ENCODE measurements around the gene STARD8. TPM values are rescaled to one million over a fixed set of nuclear protein-coding genes. Genes with fewer than 3 reads are reported as not detected.

The STARD8 gene
- total RNA-seq, 1 donor = 2.0 TPM

DNA sequence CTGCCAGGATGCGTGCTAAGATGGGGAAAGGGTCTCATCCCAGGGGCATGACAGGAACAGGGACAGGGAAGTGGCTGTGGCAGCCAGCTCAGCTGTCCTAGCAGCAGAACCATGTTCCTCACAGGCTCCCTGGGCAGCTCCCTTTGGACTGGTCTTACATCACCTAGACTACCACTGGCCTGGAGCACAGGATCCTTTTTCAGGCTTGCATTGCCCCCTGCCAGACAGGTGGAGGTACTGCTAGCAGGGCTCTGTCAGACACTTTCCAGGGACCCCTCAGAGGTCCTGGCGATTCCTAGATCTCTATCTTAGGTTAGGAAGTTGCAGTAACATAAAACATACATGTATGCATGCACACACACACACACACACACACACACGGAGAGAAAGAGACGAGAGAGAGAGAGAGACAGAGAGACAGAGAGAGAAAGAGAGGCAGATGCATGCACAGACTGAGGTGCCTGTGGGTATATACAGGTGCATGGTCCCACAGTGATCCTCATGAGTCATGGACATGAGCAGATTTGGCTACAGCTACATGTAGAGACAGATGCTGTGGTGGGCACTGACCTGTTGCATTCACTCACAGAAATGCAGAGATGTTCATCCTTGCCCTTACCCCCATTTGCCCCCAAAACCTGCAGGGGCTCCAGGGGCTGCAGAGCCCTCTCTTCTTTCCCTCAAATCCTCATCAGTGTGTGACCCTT, 63.6 kb downstream of the STARD8 start:
- Histone ChIP-seq H3K27me3 (ENCODE audit: insufficient read depth, low read length) (no peaks in the 10 kb centered on the region), H3K4me3 (ENCODE audit: low read length) (no peak overlapping the region), H3K9me3 (ENCODE audit: low read depth, low read length) (no peaks in the 10 kb centered on the region), H3K4me1 (ENCODE audit: insufficient read depth, low read length) (no peaks in the 10 kb centered on the region)

DNA sequence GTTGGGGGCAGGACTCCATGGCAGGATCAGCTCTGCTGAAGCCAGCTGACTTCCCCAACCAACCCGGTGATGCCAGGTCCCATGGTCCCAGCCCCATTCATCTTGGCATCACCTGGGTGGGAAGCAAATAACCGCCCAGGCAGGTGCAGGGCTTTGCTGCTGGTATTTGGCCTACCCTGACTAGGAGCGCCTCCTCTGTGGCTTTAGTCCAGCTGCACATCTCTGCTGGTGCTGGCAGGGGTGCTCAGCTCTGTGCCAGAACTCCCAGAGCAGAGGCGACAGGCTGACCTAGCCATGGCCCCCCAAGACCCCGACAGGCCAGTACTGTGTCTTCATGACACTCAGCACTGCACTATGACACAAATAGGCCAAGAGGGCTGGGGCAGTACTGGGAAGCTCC, 64.4 kb downstream of the STARD8 start:
- no peaks in the 10 kb centered on the region for H3K9me3 ChIP-seq (ENCODE audit: low read depth, low read length)
- no peaks in the 10 kb centered on the region for H3K27me3 ChIP-seq (ENCODE audit: insufficient read depth, low read length)
- H3K4me3 ChIP-seq (ENCODE audit: low read length) = no peak overlapping the region
- H3K4me1 ChIP-seq (ENCODE audit: insufficient read depth, low read length) = no peaks in the 10 kb centered on the region

DNA sequence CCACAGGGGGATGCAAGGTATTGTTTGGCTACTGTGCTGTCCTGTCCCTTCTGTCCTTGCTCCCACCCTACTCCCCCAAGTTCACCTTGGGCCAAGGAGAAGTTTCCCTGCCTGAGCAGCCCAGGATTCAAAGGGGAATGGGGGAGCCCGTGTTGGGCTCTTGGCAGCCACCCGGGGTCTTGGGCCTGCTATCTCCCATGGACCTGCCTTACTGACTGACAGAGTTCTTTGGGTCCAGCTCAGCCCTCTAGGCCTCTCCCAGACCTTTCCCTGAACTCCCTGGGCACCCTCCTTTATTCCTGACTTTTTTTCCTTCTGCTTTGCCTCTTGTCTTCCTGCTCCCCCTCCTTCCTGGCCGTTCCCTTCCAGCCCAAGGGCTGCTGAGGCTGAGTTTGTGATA, 67.4 kb downstream of the STARD8 start:
- Histone ChIP-seq H3K9me3 (ENCODE audit: low read depth, low read length) (no peaks in the 10 kb centered on the region), H3K27me3 (ENCODE audit: insufficient read depth, low read length) (no peaks in the 10 kb centered on the region), H3K4me3 (ENCODE audit: low read length) (no peak overlapping the region), H3K4me1 (ENCODE audit: insufficient read depth, low read length) (no peaks in the 10 kb centered on the region)

DNA sequence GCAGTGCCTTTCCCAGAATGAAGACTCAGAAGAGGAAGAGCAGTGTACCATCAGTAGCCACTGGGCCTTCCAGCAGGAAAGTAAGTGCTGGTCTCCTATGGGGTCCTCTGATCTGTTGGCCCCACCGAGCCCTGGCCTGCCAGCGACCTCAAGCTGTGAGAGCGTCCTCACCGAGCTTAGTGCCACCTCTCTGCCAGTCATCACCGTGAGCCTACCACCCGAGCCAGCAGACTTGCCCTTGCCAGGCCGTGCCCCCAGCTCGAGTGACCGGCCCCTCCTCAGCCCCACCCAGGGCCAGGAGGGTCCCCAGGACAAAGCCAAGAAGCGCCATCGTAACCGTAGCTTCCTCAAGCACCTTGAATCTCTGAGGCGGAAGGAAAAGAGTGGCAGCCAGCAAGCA, 69.7 kb downstream of the STARD8 start:
- Histone ChIP-seq H3K4me3 (ENCODE audit: low read length) (no peak overlapping the region), H3K9me3 (ENCODE audit: low read depth, low read length) (no peaks in the 10 kb centered on the region), H3K27me3 (ENCODE audit: insufficient read depth, low read length) (no peaks in the 10 kb centered on the region), H3K4me1 (ENCODE audit: insufficient read depth, low read length) (no peaks in the 10 kb centered on the region)

DNA sequence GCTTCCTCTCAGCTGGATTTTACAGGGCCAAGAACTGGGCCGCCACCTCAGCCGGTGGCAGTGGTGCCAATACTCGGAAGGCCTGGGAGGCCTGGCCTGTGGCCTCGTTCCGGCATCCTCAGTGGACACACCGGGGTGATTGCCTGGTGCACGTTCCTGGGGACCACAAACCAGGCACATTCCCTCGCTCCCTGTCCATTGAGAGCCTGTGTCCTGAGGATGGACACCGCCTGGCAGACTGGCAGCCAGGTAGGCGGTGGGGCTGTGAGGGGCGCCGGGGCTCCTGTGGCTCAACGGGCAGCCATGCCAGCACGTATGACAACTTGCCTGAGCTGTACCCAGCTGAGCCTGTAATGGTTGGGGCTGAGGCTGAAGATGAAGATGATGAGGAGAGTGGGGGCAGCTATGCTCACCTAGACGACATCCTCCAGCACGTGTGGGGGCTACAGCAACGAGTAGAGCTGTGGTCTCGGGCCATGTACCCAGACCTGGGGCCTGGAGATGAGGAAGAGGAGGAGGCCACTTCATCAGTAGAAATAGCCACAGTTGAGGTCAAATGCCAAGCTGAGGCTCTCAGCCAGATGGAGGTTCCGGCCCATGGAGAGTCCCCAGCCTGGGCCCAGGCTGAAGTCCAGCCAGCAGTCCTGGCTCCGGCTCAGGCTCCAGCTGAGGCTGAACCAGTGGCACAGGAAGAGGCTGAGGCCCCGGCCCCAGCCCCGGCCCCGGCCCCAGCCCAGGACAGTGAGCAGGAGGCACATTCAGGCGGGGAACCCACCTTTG, 70.4 kb downstream of the STARD8 start:
- Histone ChIP-seq H3K27me3 (ENCODE audit: insufficient read depth, low read length) (no peaks in the 10 kb centered on the region), H3K4me3 (ENCODE audit: low read length) (no peak overlapping the region), H3K9me3 (ENCODE audit: low read depth, low read length) (no peaks in the 10 kb centered on the region), H3K4me1 (ENCODE audit: insufficient read depth, low read length) (no peaks in the 10 kb centered on the region)

DNA sequence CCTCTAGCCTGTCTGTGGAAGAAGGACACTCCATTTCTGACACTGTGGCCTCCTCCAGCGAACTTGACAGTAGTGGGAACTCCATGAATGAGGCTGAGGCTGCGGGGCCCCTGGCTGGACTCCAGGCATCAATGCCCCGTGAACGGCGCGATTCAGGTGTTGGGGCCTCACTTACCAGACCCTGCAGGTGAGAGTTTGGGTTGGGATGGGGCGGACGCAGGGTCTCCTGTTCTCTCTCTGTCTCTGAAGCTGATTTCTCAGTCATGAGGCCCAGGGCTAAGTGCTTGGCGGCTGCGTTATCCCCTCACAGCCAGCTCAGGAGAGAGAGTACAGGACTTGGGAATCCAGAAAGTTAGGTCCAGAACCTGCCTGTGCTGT, 71.0 kb downstream of the STARD8 start:
- H3K4me3 ChIP-seq (ENCODE audit: low read length) = no peak overlapping the region
- H3K4me1 ChIP-seq (ENCODE audit: insufficient read depth, low read length) = no peaks in the 10 kb centered on the region
- H3K9me3 ChIP-seq (ENCODE audit: low read depth, low read length) = no peaks in the 10 kb centered on the region
- no peaks in the 10 kb centered on the region for H3K27me3 ChIP-seq (ENCODE audit: insufficient read depth, low read length)

DNA sequence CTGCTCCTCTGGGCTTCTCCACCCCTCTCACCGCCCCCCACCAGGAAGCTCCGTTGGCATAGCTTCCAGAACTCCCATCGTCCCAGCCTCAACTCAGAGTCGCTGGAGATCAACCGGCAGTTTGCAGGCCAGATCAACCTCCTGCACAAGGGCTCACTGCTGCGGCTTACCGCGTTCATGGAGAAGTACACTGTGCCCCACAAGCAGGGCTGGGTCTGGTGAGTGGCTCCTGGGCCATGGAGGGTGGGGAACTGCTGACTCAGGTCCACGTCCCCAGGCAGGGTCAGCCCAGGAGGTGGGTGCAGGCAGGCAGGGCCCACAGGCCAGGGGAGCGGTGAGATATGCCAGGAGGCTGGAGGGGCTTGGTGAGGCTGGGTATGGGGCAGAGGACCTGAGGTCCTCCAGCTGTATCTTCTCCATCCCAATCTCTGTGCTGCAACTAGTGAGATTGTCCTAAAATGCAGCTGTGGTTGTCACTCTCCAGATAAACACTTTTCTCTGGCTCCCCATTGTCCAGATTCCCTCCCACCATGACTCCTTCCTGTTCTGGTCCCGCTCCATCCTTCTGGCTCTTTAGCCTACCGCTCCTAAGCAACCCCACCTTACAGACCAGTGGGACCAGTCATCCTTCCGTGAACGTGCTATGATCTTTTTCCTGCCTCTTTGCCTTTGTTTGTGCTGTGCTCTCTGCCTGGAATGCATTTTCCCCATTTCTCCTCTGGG, 71.9 kb downstream of the STARD8 start:
- Histone ChIP-seq H3K9me3 (ENCODE audit: low read depth, low read length) (no peaks in the 10 kb centered on the region), H3K27me3 (ENCODE audit: insufficient read depth, low read length) (no peaks in the 10 kb centered on the region)

DNA sequence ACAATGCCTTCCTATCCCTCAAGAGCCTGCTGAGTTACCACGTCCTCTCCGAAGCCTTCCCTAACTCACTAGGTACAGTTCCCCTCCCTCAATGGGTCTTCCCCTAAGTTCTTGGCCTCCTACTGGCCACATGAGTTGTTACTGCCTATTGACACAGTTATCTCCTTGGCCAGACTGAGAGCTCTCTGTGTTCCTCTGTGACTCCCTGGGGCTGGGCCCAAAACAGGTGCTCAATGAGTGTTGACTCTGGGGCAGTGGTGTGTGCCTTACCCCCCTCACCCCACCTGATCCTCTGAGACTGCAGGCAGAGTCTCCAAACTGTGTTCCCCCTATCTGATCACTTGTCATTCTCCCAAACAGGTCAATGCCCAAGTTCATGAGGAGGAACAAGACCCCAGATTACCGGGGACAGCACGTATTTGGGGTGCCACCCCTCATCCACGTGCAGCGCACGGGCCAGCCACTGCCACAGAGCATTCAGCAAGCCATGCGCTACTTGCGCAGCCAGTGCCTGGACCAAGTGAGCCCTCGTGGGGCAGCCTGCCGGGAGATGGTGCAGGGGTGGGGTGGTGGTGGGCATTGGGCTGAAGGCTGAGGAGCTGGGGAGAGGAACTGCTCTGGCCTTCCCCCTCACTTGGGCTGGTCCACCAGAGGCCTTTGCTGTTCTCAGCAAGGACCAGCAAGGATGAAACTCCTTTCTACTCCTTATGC, 72.6 kb downstream of the STARD8 start:
- H3K9me3 ChIP-seq (ENCODE audit: low read depth, low read length) = no peaks in the 10 kb centered on the region
- no peak overlapping the region for H3K4me3 ChIP-seq (ENCODE audit: low read length)
- H3K4me1 ChIP-seq (ENCODE audit: insufficient read depth, low read length) = no peaks in the 10 kb centered on the region
- H3K27me3 ChIP-seq (ENCODE audit: insufficient read depth, low read length) = no peaks in the 10 kb centered on the region

More for the DNA sequence above, 71.9 kb downstream of the STARD8 start:
- no peaks in the 10 kb centered on the region for H3K4me1 ChIP-seq (ENCODE audit: insufficient read depth, low read length)
- H3K4me3 ChIP-seq (ENCODE audit: low read length) = no peak overlapping the region

DNA sequence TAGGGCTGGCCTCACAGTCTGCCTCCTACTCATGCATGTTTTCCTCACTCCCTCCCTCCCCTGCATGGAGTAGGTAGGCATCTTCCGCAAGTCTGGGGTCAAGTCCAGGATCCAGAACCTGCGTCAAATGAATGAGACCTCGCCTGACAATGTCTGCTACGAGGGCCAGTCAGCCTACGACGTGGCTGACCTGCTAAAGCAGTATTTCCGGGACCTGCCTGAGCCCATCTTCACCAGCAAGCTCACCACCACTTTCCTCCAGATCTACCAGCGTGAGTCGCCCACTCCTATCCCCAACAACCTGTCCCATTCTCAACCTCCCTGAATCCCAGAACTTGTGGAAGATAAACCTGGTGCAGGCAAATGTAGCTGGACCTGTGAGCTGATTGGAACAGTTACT, 73.4 kb downstream of the STARD8 start:
- no peaks in the 10 kb centered on the region for H3K4me1 ChIP-seq (ENCODE audit: insufficient read depth, low read length)

DNA sequence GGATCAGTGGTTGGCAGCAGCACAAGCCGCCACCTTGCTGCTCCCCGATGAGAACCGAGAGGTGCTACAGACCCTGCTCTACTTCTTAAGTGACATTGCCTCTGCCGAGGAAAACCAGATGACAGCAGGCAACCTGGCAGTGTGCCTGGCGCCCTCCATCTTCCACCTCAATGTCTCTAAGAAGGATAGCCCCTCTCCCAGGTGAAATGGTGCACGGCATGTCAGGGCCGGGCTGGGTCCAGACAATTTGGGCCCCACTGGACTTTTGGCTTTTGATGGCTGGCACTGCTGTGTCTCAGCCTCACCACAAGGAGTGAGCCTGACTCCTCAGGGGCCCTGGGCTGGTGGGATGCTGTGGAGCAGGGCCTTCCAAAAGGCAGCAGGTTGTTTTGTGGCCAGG, 74.1 kb downstream of the STARD8 start:
- H3K9me3 ChIP-seq (ENCODE audit: low read depth, low read length) = no peaks in the 10 kb centered on the region
- no peak overlapping the region for H3K4me3 ChIP-seq (ENCODE audit: low read length)

More for the DNA sequence above, 73.4 kb downstream of the STARD8 start:
- no peaks in the 10 kb centered on the region for H3K9me3 ChIP-seq (ENCODE audit: low read depth, low read length)
- H3K27me3 ChIP-seq (ENCODE audit: insufficient read depth, low read length) = no peaks in the 10 kb centered on the region
- no peak overlapping the region for H3K4me3 ChIP-seq (ENCODE audit: low read length)

DNA sequence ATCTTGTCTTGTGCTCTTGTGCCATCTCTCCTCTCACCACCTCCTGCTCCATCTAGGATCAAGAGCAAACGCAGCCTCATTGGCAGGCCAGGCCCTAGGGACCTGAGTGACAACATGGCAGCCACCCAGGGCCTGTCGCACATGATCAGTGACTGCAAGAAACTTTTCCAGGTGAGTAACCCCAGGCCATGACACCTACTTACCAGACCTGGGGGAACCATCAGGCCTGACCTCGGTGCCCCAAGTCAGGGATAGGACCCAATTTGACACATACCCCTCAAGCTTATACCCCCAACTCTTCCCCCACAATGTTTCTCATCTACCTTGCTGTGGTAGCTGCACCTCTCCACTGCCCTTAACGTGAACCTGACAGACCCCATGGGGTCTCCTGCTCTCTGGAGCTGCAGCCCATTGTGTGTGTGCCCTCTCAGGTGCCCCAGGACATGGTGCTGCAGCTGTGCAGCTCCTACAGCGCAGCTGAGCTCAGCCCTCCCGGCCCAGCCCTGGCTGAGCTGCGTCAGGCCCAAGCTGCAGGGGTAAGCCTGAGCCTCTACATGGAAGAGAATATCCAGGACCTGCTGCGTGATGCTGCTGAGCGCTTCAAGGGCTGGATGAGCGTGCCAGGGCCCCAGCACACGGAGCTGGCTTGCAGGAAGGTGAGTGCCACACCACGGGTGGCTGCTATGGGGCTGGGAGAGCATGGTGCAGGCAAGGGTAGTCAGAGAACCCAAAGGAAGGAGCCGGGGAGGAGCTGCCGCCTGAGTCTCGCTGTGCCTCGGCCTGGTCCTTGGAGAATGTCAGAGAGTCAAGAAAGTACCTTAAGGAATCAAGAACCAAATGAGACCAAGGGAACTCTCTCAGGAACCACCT, 74.8 kb downstream of the STARD8 start:
- Histone ChIP-seq H3K27me3 (ENCODE audit: insufficient read depth, low read length) (no peaks in the 10 kb centered on the region), H3K4me3 (ENCODE audit: low read length) (no peak overlapping the region), H3K4me1 (ENCODE audit: insufficient read depth, low read length) (no peaks in the 10 kb centered on the region), H3K9me3 (ENCODE audit: low read depth, low read length) (no peaks in the 10 kb centered on the region)

More for the DNA sequence above, 74.1 kb downstream of the STARD8 start:
- Histone ChIP-seq H3K27me3 (ENCODE audit: insufficient read depth, low read length) (no peaks in the 10 kb centered on the region), H3K4me1 (ENCODE audit: insufficient read depth, low read length) (no peaks in the 10 kb centered on the region)

DNA sequence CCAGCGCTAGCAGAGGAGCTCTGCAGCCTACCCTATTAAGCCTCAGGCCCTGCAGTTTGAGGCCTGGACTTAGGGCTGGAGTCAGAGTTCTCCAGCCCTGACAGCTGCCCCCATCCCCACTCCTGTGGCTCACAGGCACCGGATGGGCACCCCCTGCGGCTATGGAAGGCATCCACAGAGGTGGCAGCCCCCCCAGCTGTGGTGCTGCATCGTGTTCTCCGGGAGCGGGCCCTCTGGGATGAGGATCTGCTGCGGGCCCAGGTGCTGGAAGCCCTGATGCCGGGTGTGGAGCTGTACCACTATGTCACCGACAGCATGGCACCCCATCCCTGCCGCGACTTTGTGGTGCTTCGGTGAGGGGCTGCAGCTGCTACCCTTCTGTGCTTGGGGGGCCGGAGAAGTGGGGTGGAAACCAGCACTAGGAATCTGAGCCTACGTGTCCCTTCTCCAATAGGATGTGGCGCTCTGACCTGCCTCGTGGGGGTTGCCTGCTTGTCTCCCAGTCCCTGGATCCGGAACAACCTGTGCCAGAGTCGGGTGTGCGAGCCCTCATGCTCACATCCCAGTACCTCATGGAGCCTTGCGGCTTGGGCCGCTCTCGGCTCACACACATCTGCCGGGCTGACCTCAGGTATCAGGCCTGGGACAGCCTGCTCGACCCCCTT, 76.2 kb downstream of the STARD8 start:
- Histone ChIP-seq H3K4me3 (ENCODE audit: low read length) (no peak overlapping the region), H3K27me3 (ENCODE audit: insufficient read depth, low read length) (no peaks in the 10 kb centered on the region), H3K9me3 (ENCODE audit: low read depth, low read length) (no peaks in the 10 kb centered on the region), H3K4me1 (ENCODE audit: insufficient read depth, low read length) (no peaks in the 10 kb centered on the region)

DNA sequence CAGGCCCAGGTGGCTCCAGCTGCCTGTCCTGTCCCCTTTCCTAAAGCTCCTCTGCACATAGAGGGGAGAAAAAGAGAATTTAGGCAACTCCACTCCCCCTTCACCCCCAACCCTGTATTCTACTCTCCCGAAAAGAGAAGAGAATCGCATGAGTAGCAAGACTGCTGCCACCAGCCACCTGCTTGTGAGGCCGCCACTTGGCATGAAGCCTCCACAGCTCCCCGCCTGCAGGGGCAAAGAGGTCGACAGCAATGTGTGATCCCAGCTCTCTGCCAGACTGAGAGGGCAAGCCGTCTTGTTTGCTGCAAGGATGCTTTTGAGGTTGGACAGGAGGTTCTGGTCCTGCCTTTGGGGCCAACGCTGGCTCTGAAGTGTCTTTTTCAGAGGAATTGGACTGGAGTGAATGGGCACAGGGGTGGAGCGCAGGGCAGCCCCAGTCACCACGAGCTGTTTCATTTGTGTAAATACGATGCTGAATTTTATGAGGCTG, 77.1 kb downstream of the STARD8 start:
- H3K4me3 ChIP-seq (ENCODE audit: low read length) = no peak overlapping the region
- no peaks in the 10 kb centered on the region for H3K4me1 ChIP-seq (ENCODE audit: insufficient read depth, low read length)
- no peaks in the 10 kb centered on the region for H3K27me3 ChIP-seq (ENCODE audit: insufficient read depth, low read length)
- no peaks in the 10 kb centered on the region for H3K9me3 ChIP-seq (ENCODE audit: low read depth, low read length)
